GM23338 (cell line): Measurements from ENCODE around the gene RPL31. TPM values are rescaled to one million over a fixed set of nuclear protein-coding genes. Genes with fewer than 3 reads are reported as not detected.

Experiments
- ATAC-seq: fragments of 200-7000 bp; cut with Tn5 transposase; 3 replicates; pipeline ENCODE4 v1.9.1; 2020
- DNase-seq: peaks from one replicate; pipeline ENCODE4 v3.0.0-alpha.2; 2015; ENCODE audit warnings: low spot score
- H2AFZ ChIP-seq: fragments of 200-600 bp; sonication (generic); 2 replicates; pipeline ENCODE4 v1.8.0; 2016; ENCODE audit warnings: antibody characterized with exemption, mild to moderate bottlenecking, moderate library complexity
- H3F3A ChIP-seq: fragments of 200-600 bp; sonication (generic); replicated peaks from 2 replicates; pipeline ENCODE4 v1.8.0; 2017; ENCODE audit warnings: antibody characterized with exemption, mixed run types, low read depth
- H3K27ac ChIP-seq: fragments of 200-600 bp; sonication (generic); 2 replicates; pipeline ENCODE4 v1.6.1; 2016; ENCODE audit warnings: low read depth
- H3K27me3 ChIP-seq: fragments of 200-600 bp; sonication (generic); 2 replicates; pipeline ENCODE4 v1.8.0; 2016; ENCODE audit warnings: mild to moderate bottlenecking, mixed run types, moderate library complexity; ENCODE audit not compliant: insufficient read depth
- H3K36me3 ChIP-seq: fragments of 200-600 bp; sonication (generic); 2 replicates; pipeline ENCODE4 v1.8.0; 2016; ENCODE audit warnings: mild to moderate bottlenecking; ENCODE audit not compliant: insufficient read depth
- H3K4me1 ChIP-seq: fragments of 200-600 bp; sonication (generic); 2 replicates; pipeline ENCODE4 v1.8.0; 2016; ENCODE audit warnings: mild to moderate bottlenecking, moderate library complexity; ENCODE audit not compliant: insufficient read depth
- H3K4me2 ChIP-seq: fragments of 200-600 bp; sonication (generic); 2 replicates; pipeline ENCODE4 v1.7.1; 2017; ENCODE audit warnings: mixed run types
- H3K4me3 ChIP-seq: fragments of 200-600 bp; sonication (generic); 2 replicates; pipeline ENCODE4 v1.6.1; 2016; ENCODE audit warnings: mixed run types
- H3K79me2 ChIP-seq: fragments of 200-600 bp; sonication (generic); replicated peaks from 2 replicates; pipeline ENCODE4 v1.8.0; 2017; ENCODE audit warnings: mild to moderate bottlenecking; ENCODE audit not compliant: insufficient read depth
- H3K9me2 ChIP-seq: fragments of 200-600 bp; sonication (generic); 2 replicates; pipeline ENCODE4 v1.8.0; 2017; ENCODE audit not compliant: insufficient read depth
- H4K20me1 ChIP-seq: fragments of 200-600 bp; sonication (generic); replicated peaks from 2 replicates; pipeline ENCODE4 v1.8.0; 2017; ENCODE audit warnings: mild to moderate bottlenecking; ENCODE audit not compliant: insufficient read depth
- H3K27ac Mint-ChIP-seq: 2 replicates; pipeline ENCODE4 v1.8.0; 2020; ENCODE audit warnings: inconsistent platforms, mild to moderate bottlenecking, moderate library complexity, mixed read lengths
- H3K27me3 Mint-ChIP-seq: 3 replicates; pipeline ENCODE4 v1.8.0; 2022; ENCODE audit warnings: low read depth, mild to moderate bottlenecking, moderate library complexity, mixed read lengths, inconsistent platforms; ENCODE audit not compliant: insufficient read depth, poor library complexity
- H3K36me3 Mint-ChIP-seq: 3 replicates; pipeline ENCODE4 v1.8.0; 2021; ENCODE audit warnings: low read depth, mild to moderate bottlenecking, inconsistent platforms, moderate library complexity, mixed read lengths
- H3K4me1 Mint-ChIP-seq: 3 replicates; pipeline ENCODE4 v1.8.0; 2020; ENCODE audit warnings: mild to moderate bottlenecking, inconsistent platforms, mixed read lengths
- H3K4me3 Mint-ChIP-seq: 3 replicates; pipeline ENCODE4 v1.8.0; 2021; ENCODE audit warnings: moderate library complexity, mild to moderate bottlenecking, inconsistent platforms, mixed read lengths
- H3K9me3 Mint-ChIP-seq: 3 replicates; pipeline ENCODE4 v1.8.0; 2020; ENCODE audit warnings: moderate library complexity, mild to moderate bottlenecking, inconsistent platforms, mixed read lengths
- ETS1 ChIP-seq: IDR thresholded peaks from 2 replicates; pipeline ENCODE4 v1.6.1; 2016; ENCODE audit warnings: antibody characterized with exemption
- EZH2 ChIP-seq: fragments of 200-600 bp; sonication (generic); IDR thresholded peaks from one replicate; pipeline ENCODE4 v1.8.0; 2017; ENCODE audit warnings: antibody characterized with exemption, mild to moderate bottlenecking, low read depth; ENCODE audit not compliant: unreplicated experiment
- JUNB ChIP-seq: IDR thresholded peaks from one replicate; pipeline ENCODE4 v1.6.1; 2016; ENCODE audit warnings: antibody characterized with exemption; ENCODE audit not compliant: unreplicated experiment
- NANOG ChIP-seq: IDR thresholded peaks from 2 replicates; pipeline ENCODE4 v1.6.1; 2016; ENCODE audit warnings: antibody characterized with exemption, borderline replicate concordance
- POLR2AphosphoS5 ChIP-seq: IDR thresholded peaks from 2 replicates; pipeline ENCODE4 v1.6.1; 2016; ENCODE audit warnings: antibody characterized with exemption, low read depth
- STAT1 ChIP-seq: IDR thresholded peaks from one replicate; pipeline ENCODE4 v1.6.1; 2016; ENCODE audit warnings: antibody characterized with exemption; ENCODE audit not compliant: unreplicated experiment
- ZNF114 ChIP-seq: fragments of 250-450 bp; sonication (Bioruptor Pico); IDR thresholded peaks from 2 replicates; pipeline ENCODE4 v1.5.0; 2020; ENCODE audit warnings: mild to moderate bottlenecking, moderate library complexity
- ZNF462 ChIP-seq: fragments of 250-450 bp; sonication (Bioruptor Pico); IDR thresholded peaks from 2 replicates; pipeline ENCODE4 v1.5.0; 2020; ENCODE audit warnings: mild to moderate bottlenecking, moderate library complexity
- polyA plus RNA-seq: library from polyadenylated mRNA; unstranded; fragments of >200 nt; fragmentation: Nextera tagmentation; extraction: Ambion mirVana; gene quantifications from 2 replicates; pipeline ENCODE4 v1.2.1, GENCODE V29; 2016
- total RNA-seq: library from RNA; depleted of rRNA; stranded (reverse); fragments of >200 nt; shearing (Covaris generic); gene quantifications from 2 replicates; pipeline ENCODE4 v1.2.3, GENCODE V29; 2014

Gene RPL31
- total and polyA plus RNA-seq, 2 experiments from 2014 or later, result 819 to 3,213 TPM

DNA sequence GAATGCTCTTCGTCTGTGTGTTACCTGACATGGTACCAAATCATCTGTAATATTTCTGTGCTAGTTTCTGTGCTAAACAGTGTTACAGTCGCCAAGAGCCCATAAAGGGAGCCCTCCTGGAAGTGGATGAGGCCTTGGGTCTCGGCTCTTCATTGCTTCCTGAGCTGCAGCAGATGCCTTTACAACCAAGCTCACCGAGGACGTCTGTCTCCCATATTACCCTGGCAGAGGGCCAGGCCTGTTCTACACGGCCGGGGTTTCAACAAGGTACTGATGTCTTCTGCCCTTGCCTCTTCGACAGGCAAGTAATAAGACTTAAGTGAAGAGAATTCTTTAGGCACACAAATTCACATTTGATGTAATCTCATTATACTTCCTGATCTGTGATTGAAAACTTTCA lies 16.8 kb downstream of the RPL31 start:
- H3K4me3 ChIP-seq, result no peak overlapping the region
- no peaks in the 10 kb centered on the region; the same call in 1 of the 2 replicates for H3K79me2 ChIP-seq
- H3K9me3 Mint-ChIP-seq, result no peaks in the 10 kb centered on the region; the same call in 2 of the 3 replicates
- H3K27me3 ChIP-seq, result no peaks in the 10 kb centered on the region
- H3K27ac Mint-ChIP-seq, result no peak overlapping the region
- no peak overlapping the region for H3K27ac ChIP-seq
- no peak overlapping the region for H3K4me3 Mint-ChIP-seq
- H3K36me3 ChIP-seq, result 0 out of 2 replicates have a peak, but pooled peaks cover 5% of the 10 kb centered on the region
- peaks cover 10% of the 10 kb centered on the region; the same call in 1 of the 2 replicates for H4K20me1 ChIP-seq
- H3K4me1 Mint-ChIP-seq, result no peaks in the 10 kb centered on the region
- no peaks in the 10 kb centered on the region for H3K9me2 ChIP-seq
- H2AFZ ChIP-seq, result no peak overlapping the region
- 0 out of 2 replicates have a peak, but pooled peaks cover 3% of the 10 kb centered on the region for H3F3A ChIP-seq
- no peak for ATAC-seq
- H3K36me3 Mint-ChIP-seq, result peaks cover 62% of the 10 kb centered on the region
- DNase-seq, result no peak
- H3K27me3 Mint-ChIP-seq, result no peaks in the 10 kb centered on the region
- no peaks in the 10 kb centered on the region for H3K4me1 ChIP-seq
- H3K4me2 ChIP-seq, result no peak overlapping the region
- TF ChIP-seq EZH2 (no peak), POLR2AphosphoS5 (no peak)

DNA sequence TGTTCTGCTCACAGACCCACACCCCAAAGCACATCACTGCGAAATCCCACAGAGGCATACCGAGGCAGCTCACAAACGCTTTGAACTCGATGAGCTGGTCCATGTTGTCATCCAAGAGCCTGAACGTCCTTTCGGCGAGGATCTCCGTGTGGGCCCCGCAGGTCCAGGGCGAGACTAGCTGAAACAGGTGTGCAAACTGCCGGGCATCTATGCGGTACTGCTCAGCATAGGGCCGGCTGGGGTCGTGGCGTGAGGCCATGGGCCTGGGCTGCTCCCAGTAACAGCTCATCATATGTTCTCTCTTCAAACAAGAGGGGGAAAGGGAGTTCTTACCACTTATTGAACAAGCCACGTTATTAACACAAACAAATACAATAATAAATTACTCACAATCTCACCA lies 20.1 kb downstream of the RPL31 start:
- no peak for ATAC-seq
- Mint-ChIP-seq H3K4me3 (no peak overlapping the region), H3K36me3 (peaks cover 50% of the 10 kb centered on the region), H3K27ac (no peak overlapping the region), H3K9me3 (no peaks in the 10 kb centered on the region), H3K4me1 (peaks cover 16% of the 10 kb centered on the region), H3K27me3 (no peaks in the 10 kb centered on the region)
- no peak overlapping the region for H3K4me2 ChIP-seq
- TF ChIP-seq POLR2AphosphoS5, result no peak
- no peak for TF ChIP-seq JUNB
- no peak for TF ChIP-seq STAT1
- TF ChIP-seq ZNF114 (CRISPR knock-in tag), result no peak
- TF ChIP-seq ETS1, result no peak
- no peak overlapping the region for H3K4me3 ChIP-seq
- DNase-seq, result no peak
- H4K20me1 ChIP-seq, result peaks cover 4% of the 10 kb centered on the region
- H3K9me2 ChIP-seq, result no peaks in the 10 kb centered on the region
- H3K36me3 ChIP-seq, result 0 out of 2 replicates have a peak, but pooled peaks cover 5% of the 10 kb centered on the region
- H3K79me2 ChIP-seq, result no peaks in the 10 kb centered on the region; the same call in 1 of the 2 replicates
- H3F3A ChIP-seq, result 0 out of 2 replicates have a peak, but pooled peaks cover 3% of the 10 kb centered on the region
- no peaks in the 10 kb centered on the region for H3K27me3 ChIP-seq
- peaks cover 9% of the 10 kb centered on the region for H3K4me1 ChIP-seq
- no peak overlapping the region for H2AFZ ChIP-seq
- H3K27ac ChIP-seq, result no peak overlapping the region

DNA sequence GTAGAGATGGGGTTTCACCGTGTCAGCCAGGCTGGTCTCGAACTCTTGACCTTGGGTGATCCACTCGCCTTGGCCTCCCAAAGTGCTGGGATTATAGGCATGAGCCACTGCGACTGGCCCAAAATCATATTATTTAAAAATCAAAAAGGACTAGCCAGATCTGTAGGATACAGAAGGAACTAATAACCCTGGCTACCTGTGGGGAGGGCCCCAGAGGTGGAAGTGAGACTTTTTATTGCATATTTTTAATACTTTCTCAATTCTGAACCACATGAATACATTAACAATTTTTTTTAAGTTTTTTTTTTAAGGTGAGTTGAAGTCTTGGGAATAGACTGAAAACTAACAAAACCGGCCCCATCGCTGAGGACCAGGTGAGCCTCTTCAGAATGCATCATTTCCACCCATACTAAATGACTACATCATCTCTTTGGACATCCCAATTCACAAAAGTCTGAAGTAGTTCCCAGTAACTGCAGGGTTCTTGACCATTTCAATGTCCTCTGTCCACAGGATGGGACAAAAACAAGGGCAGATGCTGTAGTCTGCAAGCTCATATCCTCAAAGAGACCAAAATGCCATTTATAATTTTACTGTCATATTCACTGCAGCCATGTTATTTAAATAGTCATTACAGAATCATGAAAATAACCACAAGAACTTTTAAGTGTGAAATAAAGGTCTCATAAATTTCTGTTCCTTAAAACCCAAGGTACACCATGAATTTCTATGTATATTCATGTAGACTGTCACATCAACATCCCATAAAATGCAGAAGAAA lies 21.4 kb downstream of the RPL31 start:
- H3K27me3 ChIP-seq, result no peaks in the 10 kb centered on the region
- 0 out of 2 replicates have a peak, but pooled peaks cover 3% of the 10 kb centered on the region for H3F3A ChIP-seq
- H3K4me3 ChIP-seq, result no peak overlapping the region
- no peak overlapping the region for H2AFZ ChIP-seq
- H3K27me3 Mint-ChIP-seq, result no peaks in the 10 kb centered on the region
- H3K36me3 Mint-ChIP-seq, result peaks cover 58% of the 10 kb centered on the region
- no peak overlapping the region for H3K4me3 Mint-ChIP-seq
- 0 out of 2 replicates have a peak, but pooled peaks cover 5% of the 10 kb centered on the region for H3K36me3 ChIP-seq
- peaks cover 9% of the 10 kb centered on the region for H3K4me1 ChIP-seq
- H3K9me3 Mint-ChIP-seq, result no peaks in the 10 kb centered on the region
- no peaks in the 10 kb centered on the region for H3K9me2 ChIP-seq
- H3K27ac ChIP-seq, result no peak overlapping the region
- ATAC-seq (no peak), DNase-seq (no peak)
- no peaks in the 10 kb centered on the region; the same call in 1 of the 2 replicates for H3K79me2 ChIP-seq
- H3K4me1 Mint-ChIP-seq, result peaks cover 16% of the 10 kb centered on the region
- H4K20me1 ChIP-seq, result peaks cover 7% of the 10 kb centered on the region
- no peak overlapping the region for H3K4me2 ChIP-seq
- H3K27ac Mint-ChIP-seq, result no peak overlapping the region
- no peak for TF ChIP-seq ZNF462 (CRISPR knock-in tag)
- no peak for TF ChIP-seq JUNB
- TF ChIP-seq NANOG, result no peak
